KMS-11 (cell line): ENCODE measurements around the gene SPATA3.

Experiments
- H2AFZ ChIP-seq: fragments of 200-600 bp; sonication (generic); 2 replicates; pipeline ENCODE4 v1.6.1; 2016; ENCODE audit warnings: antibody characterized with exemption, mixed run types, low read depth
- H3K27ac ChIP-seq: fragments of 200-600 bp; sonication (generic); 2 replicates; pipeline ENCODE4 v1.6.1; 2016; ENCODE audit warnings: mild to moderate bottlenecking, mixed run types
- H3K27me3 ChIP-seq: fragments of 200-600 bp; sonication (generic); 2 replicates; pipeline ENCODE4 v1.6.1; 2017; ENCODE audit warnings: mild to moderate bottlenecking, low read depth, mixed run types, moderate library complexity; ENCODE audit not compliant: insufficient read depth
- H3K36me3 ChIP-seq: fragments of 200-600 bp; sonication (generic); 2 replicates; pipeline ENCODE4 v1.6.1; 2017; ENCODE audit warnings: mild to moderate bottlenecking, mixed run types; ENCODE audit not compliant: insufficient read depth
- H3K4me1 ChIP-seq: fragments of 200-600 bp; sonication (generic); 2 replicates; pipeline ENCODE4 v1.6.1; 2016; ENCODE audit warnings: mild to moderate bottlenecking, low read depth, mixed run types; ENCODE audit not compliant: poor library complexity, severe bottlenecking
- H3K4me2 ChIP-seq: fragments of 200-600 bp; sonication (generic); 2 replicates; pipeline ENCODE4 v1.7.0; 2016; ENCODE audit warnings: mild to moderate bottlenecking, mixed run types
- H3K4me3 ChIP-seq: fragments of 200-600 bp; sonication (generic); IDR thresholded peaks from 2 replicates; pipeline ENCODE4 v1.6.1; 2017; ENCODE audit warnings: low read depth, low read length, mixed read lengths; ENCODE audit not compliant: insufficient read depth
- H3K79me2 ChIP-seq: fragments of 200-600 bp; sonication (generic); 2 replicates; pipeline ENCODE4 v1.6.1; 2016; ENCODE audit warnings: low read depth, mixed run types; ENCODE audit not compliant: insufficient read depth
- H3K9ac ChIP-seq: fragments of 200-600 bp; sonication (generic); 2 replicates; pipeline ENCODE4 v1.6.1; 2016; ENCODE audit warnings: mild to moderate bottlenecking, mixed run types
- H4K20me1 ChIP-seq: fragments of 200-600 bp; sonication (generic); 2 replicates; pipeline ENCODE4 v1.6.1; 2016; ENCODE audit warnings: mild to moderate bottlenecking, mixed run types; ENCODE audit not compliant: insufficient read depth
- CTCF ChIP-seq: fragments of 200-600 bp; sonication (generic); conservative IDR thresholded peaks from 2 replicates; pipeline ENCODE4 v1.6.1; 2017; ENCODE audit warnings: low read depth, mild to moderate bottlenecking, antibody characterized with exemption, low read length, moderate library complexity, mixed read lengths

SPATA3 gene

GRCh38 chr2:230953845-230954244 is 42.1 kb upstream of the SPATA3 start:
- Histone ChIP-seq H3K27ac (no peak overlapping the region; the same call in 1 of the 2 replicates), H3K4me3 (no peak overlapping the region), H2AFZ (peak overlapping the region; percentile 11; the same call in 1 of the 2 replicates), H3K79me2 (0 out of 2 replicates have a peak, but pooled peaks cover 4% of the 10 kb centered on the region), H3K36me3 (no peaks in the 10 kb centered on the region), H4K20me1 (no peaks in the 10 kb centered on the region), H3K9ac (peak overlapping the region; percentile 4; the same call in 1 of the 2 replicates), H3K27me3 (no peaks in the 10 kb centered on the region), H3K4me2 (peak overlapping the region; percentile 11; the same call in 1 of the 2 replicates), H3K4me1 (peaks cover 55% of the 10 kb centered on the region)
- TF ChIP-seq CTCF = no peak

DNA sequence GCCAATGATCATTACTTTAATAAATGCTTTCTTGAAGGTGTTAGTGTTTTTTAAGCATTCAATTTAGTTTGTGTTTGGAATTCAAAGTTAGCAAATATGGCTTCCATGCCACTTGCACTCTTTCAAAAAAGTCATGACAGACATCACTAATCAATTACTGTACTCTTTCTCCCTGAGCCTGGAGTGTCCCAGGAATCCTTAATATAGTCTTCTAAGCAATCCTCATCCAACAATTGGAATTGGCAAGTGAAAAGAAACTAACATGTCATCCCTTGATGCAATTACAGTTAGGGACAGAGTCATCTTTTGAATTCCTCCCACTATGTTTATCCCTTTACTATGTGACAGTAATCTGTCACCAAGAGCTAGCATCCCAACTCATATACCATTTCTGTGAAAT is 41.2 kb upstream of the SPATA3 start:
- no peak for TF ChIP-seq CTCF
- H3K4me1 ChIP-seq = peaks cover 64% of the 10 kb centered on the region

DNA sequence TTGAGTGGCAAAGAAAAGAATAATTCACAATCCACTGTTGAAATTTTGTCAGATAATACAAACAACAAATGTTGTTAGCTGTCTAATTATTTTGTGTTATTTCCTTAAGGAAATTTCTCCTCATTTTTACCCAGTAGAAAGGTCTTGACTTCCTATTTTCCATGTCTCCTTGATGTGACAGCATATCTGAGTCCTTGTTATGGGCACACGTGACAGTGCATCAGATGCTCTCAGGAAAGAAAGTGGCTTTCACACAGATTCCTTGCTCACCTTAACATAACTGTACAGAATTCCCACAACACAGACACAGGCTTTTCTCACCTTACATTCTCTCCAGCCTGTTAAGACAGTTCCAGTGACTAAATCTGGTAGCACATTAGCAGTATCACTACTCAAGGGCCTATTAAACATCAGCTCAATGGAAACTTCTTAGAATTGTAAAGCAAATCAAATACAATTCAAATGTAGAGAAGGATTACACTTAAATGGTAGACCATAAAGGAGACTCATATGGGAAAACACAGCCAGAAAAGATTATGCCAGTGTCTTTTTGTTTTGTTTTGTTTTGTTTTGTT is 40.7 kb upstream of the SPATA3 start:
- no peaks in the 10 kb centered on the region for H3K27me3 ChIP-seq
- no peaks in the 10 kb centered on the region for H3K36me3 ChIP-seq
- no peak overlapping the region for H3K9ac ChIP-seq
- no peaks in the 10 kb centered on the region for H4K20me1 ChIP-seq
- peak overlapping the region; percentile 78; the same call in 1 of the 2 replicates for H3K4me2 ChIP-seq
- H2AFZ ChIP-seq = 0 out of 2 replicates have a peak overlapping the region, but pooled peaks have one; percentile 10
- H3K4me1 ChIP-seq = peaks cover 69% of the 10 kb centered on the region
- 0 out of 2 replicates have a peak, but pooled peaks cover 7% of the 10 kb centered on the region for H3K79me2 ChIP-seq
- peak overlapping the region; percentile 97; the same call in 1 of the 2 replicates for H3K27ac ChIP-seq
- no peak overlapping the region for H3K4me3 ChIP-seq
- no peak for TF ChIP-seq CTCF

More for the DNA sequence above, 41.2 kb upstream of the SPATA3 start:
- H2AFZ ChIP-seq = no peak overlapping the region
- no peaks in the 10 kb centered on the region for H3K36me3 ChIP-seq
- H3K9ac ChIP-seq = no peak overlapping the region
- peak overlapping the region; percentile 78; the same call in 1 of the 2 replicates for H3K4me2 ChIP-seq
- no peaks in the 10 kb centered on the region for H4K20me1 ChIP-seq
- H3K4me3 ChIP-seq = no peak overlapping the region
- H3K27me3 ChIP-seq = no peaks in the 10 kb centered on the region
- 0 out of 2 replicates have a peak, but pooled peaks cover 7% of the 10 kb centered on the region for H3K79me2 ChIP-seq
- H3K27ac ChIP-seq = peak overlapping the region; percentile 97; the same call in 1 of the 2 replicates

GRCh38 chr2:230956827-230957755 is 38.8 kb upstream of the SPATA3 start:
- H4K20me1 ChIP-seq = no peaks in the 10 kb centered on the region
- H3K27ac ChIP-seq = peak overlapping the region; percentile 97
- peak overlapping the region; percentile 92 for H3K9ac ChIP-seq
- H3K4me2 ChIP-seq = peak overlapping the region; percentile 78
- peaks cover 74% of the 10 kb centered on the region for H3K4me1 ChIP-seq
- H3K79me2 ChIP-seq = 0 out of 2 replicates have a peak, but pooled peaks cover 7% of the 10 kb centered on the region
- no peaks in the 10 kb centered on the region for H3K27me3 ChIP-seq
- H3K36me3 ChIP-seq = no peaks in the 10 kb centered on the region
- TF ChIP-seq CTCF = no peak
- peak overlapping the region; percentile 74 for H3K4me3 ChIP-seq
- peak overlapping the region; percentile 25; the same call in 1 of the 2 replicates for H2AFZ ChIP-seq
